ENCODE results near the gene MPC1L.
"Not testable (repeated sequence)": the region's sequence is repeated elsewhere in the genome, so short reads cannot be mapped to it uniquely, and the experiment has no call there.

Gene MPC1L

GRCh38 chrX:40623139-40623536 is at the start of gene MPC1L:
Gene MPC1L, plus strand, starts transcription at chrX:40623428. Its CDS starts 138 bp downstream, at chrX:40623566.
- no peak for DNase-seq

- no peak for DNase-seq
Measured at GRCh38 chrX:40573763-40574162, 49.5 kb upstream of the MPC1L start.

GRCh38 chrX:40575411-40575810 is 47.8 kb upstream of the MPC1L start:
- not testable (repeated sequence) for DNase-seq

- DNase-seq, result no peak
Measured at GRCh38 chrX:40576291-40576690, 46.9 kb upstream of the MPC1L start.

- no peak for DNase-seq
Measured at GRCh38 chrX:40578039-40578695, 45.1 kb upstream of the MPC1L start.

- DNase-seq, result no peak
Measured at GRCh38 chrX:40579141-40579540, 44.1 kb upstream of the MPC1L start.

- DNase-seq, result no peak
Measured at GRCh38 chrX:40579900-40580536, 43.2 kb upstream of the MPC1L start.

GRCh38 chrX:40580537-40581335 is 42.5 kb upstream of the MPC1L start, which contains the start of gene ATP6AP2:
Gene ATP6AP2, plus strand, starts transcription at chrX:40580970. Its CDS starts 96 bp downstream, at chrX:40581066.
- peak; percentile 93 for DNase-seq

- DNase-seq, result peak; percentile 33
Measured at GRCh38 chrX:40581336-40581920, 41.8 kb upstream of the MPC1L start.

- not testable (repeated sequence) for DNase-seq
Measured at GRCh38 chrX:40582178-40582577, 41.0 kb upstream of the MPC1L start.

GRCh38 chrX:40582811-40583210 is 40.4 kb upstream of the MPC1L start:
- DNase-seq, result no peak

GRCh38 chrX:40587623-40588022 is 35.6 kb upstream of the MPC1L start:
- DNase-seq, result not testable (repeated sequence)

- DNase-seq, result not testable (repeated sequence)
Measured at GRCh38 chrX:40589616-40590321, 33.5 kb upstream of the MPC1L start.

- DNase-seq, result no peak
Measured at GRCh38 chrX:40603446-40603845, 19.8 kb upstream of the MPC1L start.

GRCh38 chrX:40607381-40607780 is 15.8 kb upstream of the MPC1L start:
- DNase-seq, result no peak

GRCh38 chrX:40612511-40612910 is 10.7 kb upstream of the MPC1L start:
- no peak for DNase-seq

GRCh38 chrX:40615976-40616375 is 7.3 kb upstream of the MPC1L start:
- DNase-seq, result no peak

GRCh38 chrX:40617566-40617965 is 5.7 kb upstream of the MPC1L start:
- no peak for DNase-seq

- no peak for DNase-seq
Measured at GRCh38 chrX:40622479-40623138, 619 bp upstream of the MPC1L start.

- DNase-seq, result no peak
Measured at GRCh38 chrX:40623665-40624064, 437 bp downstream of the MPC1L start.

- DNase-seq, result no peak
Measured at GRCh38 chrX:40625294-40625693, 2.1 kb downstream of the MPC1L start.

- no peak for DNase-seq
Measured at GRCh38 chrX:40628506-40628905, 5.3 kb downstream of the MPC1L start.
